AG04449 (cell line): Measurements from ENCODE around the gene SNX14.

Experiments
- CTCF ChIA-PET: fragments of 350-600 bp; formaldehyde crosslinking; extraction: SDS; loops from one replicate; lab custom pipeline; 2021; ENCODE audit warnings: antibody characterized with exemption; lab: Yijun Ruan, JAX
- POLR2A ChIA-PET: fragments of 400-600, 350-600 bp; formaldehyde crosslinking; extraction: SDS; loops from one replicate; lab custom pipeline; 2020; ENCODE audit warnings: antibody characterized with exemption, inconsistent platforms; lab: Yijun Ruan, JAX
- DNase-seq: peaks from one replicate; pipeline ENCODE4 v3.0.0-alpha.2; 2010; ENCODE audit warnings: low read depth, low spot score
- H3K4me3 ChIP-seq: 2 replicates; pipeline ENCODE4 v1.5.1; 2011; ENCODE audit warnings: low read depth, mild to moderate bottlenecking, control low read depth, low read length
- CTCF ChIP-seq: IDR thresholded peaks from one replicate; pipeline ENCODE4 v1.5.1; 2011; ENCODE audit warnings: mild to moderate bottlenecking, moderate library complexity, low read length, control low read depth, inconsistent platforms; ENCODE audit not compliant: insufficient read depth; ENCODE audit errors: missing control alignments

SNX14 gene

GRCh38 chr6:85580118-85580877 lies 13.4 kb downstream of the SNX14 start:
- ChIA-PET POLR2A (interaction anchor here (0.8 kb wide), 1 partner anchor 98 kb away, joined by 3 read pairs; no protein-coding TSS in a partner anchor), CTCF (no interaction called here)
- H3K4me3 ChIP-seq = no peak overlapping the region
- no peak for TF ChIP-seq CTCF
- no peak for DNase-seq

DNA sequence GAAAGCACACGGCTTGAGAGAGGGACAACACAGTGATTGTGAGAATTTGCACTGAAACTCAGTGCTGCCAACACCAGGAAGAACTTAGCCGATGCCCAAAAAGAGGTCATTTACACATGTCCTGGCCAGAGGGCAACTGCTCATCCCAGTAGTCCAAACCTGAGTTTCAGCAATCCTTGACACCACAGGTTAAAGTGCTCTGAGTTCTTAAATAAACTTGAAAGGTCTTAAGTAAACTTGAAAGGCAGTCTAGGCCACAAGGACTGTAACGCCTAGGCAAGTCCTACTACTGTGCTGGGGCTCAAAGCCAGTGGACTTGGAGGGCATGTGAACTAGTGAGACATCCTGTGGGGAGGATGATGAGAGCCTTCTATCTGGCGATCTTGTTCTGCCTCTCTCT lies 14.1 kb downstream of the SNX14 start:
- CTCF ChIA-PET = no interaction called here
- no peak for DNase-seq
- POLR2A ChIA-PET = no interaction called here
- no peak overlapping the region for H3K4me3 ChIP-seq
- no peak for TF ChIP-seq CTCF

DNA sequence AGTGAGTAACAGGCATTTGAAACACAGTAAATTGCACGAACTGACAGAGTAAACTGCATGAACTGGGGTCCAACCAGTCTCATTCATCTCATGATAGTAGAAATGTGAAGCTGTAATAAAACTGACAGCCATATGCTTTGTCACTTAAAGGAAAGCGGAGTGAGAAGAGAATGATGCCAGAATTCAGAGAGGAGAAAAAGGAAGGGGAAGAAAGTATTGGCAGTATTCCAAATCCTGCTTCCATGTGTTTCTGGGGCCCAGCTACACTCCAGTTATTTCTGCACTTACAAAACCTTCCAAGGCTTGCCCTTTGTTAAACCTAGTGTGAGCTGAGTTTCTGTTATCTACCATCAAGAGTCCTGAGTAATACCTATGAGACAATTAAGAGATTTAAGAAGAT lies 17.2 kb downstream of the SNX14 start:
- H3K4me3 ChIP-seq = no peak overlapping the region
- DNase-seq = no peak
- TF ChIP-seq CTCF = no peak
- ChIA-PET POLR2A (no interaction called here), CTCF (no interaction called here)

DNA sequence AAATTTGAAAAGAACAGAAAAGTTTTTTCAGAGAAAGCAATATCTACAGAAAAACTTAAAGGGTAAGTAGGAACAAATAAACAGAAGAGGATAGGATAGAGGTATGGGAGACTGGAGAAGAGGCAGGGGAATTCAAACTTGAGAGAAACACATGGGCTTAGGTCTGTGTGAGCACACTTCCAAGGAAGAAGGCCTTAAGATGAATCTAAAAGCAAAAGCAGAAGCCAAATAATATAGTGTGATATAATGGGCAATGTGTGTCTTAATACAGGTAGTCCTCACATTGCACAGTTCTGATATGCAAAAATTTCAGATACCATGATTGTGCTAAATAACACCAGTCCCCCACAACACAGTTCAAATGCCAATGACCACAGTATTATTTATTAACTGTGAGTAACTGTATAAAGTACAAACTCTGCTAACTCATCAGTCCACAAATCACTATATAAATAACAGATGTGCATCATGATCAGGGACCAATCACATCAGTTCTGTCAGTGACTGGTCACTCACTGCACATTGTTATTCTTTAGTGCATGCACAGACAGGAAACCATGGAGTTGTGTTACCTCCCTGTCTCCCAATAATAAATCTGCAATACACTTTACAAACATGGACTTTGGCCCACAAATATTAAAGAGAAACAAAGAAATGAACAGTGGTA lies 18.6 kb downstream of the SNX14 start:
- H3K4me3 ChIP-seq = no peak overlapping the region
- no peak for TF ChIP-seq CTCF
- DNase-seq = no peak
- ChIA-PET CTCF (no interaction called here), POLR2A (no interaction called here)

DNA sequence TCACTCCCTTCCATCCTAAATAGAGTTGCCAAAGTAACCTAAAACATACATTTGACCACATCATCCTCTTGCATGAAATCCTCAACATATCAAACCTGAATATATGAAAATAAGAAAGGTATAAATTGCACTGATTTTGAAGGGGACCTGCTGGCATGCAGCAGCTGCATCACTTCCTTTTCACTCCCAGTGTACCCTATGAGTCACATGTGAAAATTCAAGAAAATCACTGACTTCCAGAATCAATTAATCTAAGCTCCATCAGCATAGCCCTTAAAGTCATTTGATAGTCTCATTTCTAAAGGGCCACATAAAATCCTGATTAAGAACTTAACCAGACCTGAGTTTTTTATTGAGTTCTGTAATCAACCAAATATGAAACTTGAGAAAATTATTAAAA lies 24.3 kb downstream of the SNX14 start:
- no peak for DNase-seq
- ChIA-PET POLR2A (interaction anchor here (1.1 kb wide), 1 partner anchor 109 kb away, joined by 3 read pairs; no protein-coding TSS in a partner anchor), CTCF (interaction anchor here (1.4 to 2.2 kb wide), 2 partner anchors 33 to 215 kb away, joined by 4 to 6 read pairs; no protein-coding TSS in a partner anchor)
- no peak overlapping the region for H3K4me3 ChIP-seq
- no peak for TF ChIP-seq CTCF

DNA sequence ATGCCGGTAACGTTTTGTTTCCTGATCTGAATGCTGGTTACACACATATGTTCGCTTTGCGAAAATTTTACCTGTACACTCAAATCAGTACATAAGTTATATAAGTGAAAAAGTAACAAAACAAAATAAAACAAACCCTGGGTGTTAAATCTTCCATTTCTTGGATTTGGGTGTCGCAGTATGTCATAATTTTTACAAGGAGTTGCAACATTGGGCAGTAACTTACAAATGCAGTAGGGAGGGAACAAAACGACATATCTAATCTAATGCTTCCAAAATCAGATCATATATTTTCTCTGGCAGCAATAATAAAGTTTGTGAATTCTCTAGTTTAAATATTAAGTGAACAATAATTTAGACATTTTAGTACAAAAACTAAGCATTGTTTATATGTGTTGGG lies 25.2 kb downstream of the SNX14 start:
- POLR2A ChIA-PET = no interaction called here
- TF ChIP-seq CTCF = no peak
- CTCF ChIA-PET = no interaction called here
- DNase-seq = no peak
- no peak overlapping the region for H3K4me3 ChIP-seq
